GM21447 (cell line): ENCODE data around the gene KLRC4.
"Not testable (repeated sequence)": the region's sequence is repeated elsewhere in the genome, so short reads cannot be mapped to it uniquely, and the experiment has no call there.

ENCODE experiments used
- ATAC-seq: cut with Tn5 transposase; IDR thresholded peaks from one replicate; pipeline ENCODE4 v1.9.1; 2021; ENCODE audit not compliant: unreplicated experiment

The KLRC4 gene

GRCh38 chr12:10409392-10409791 is at the start of gene KLRC4:
Gene KLRC4 (minus strand): TSS chr12:10409757. CDS start chr12:10409575, 182 bp downstream.
- no peak for ATAC-seq

DNA sequence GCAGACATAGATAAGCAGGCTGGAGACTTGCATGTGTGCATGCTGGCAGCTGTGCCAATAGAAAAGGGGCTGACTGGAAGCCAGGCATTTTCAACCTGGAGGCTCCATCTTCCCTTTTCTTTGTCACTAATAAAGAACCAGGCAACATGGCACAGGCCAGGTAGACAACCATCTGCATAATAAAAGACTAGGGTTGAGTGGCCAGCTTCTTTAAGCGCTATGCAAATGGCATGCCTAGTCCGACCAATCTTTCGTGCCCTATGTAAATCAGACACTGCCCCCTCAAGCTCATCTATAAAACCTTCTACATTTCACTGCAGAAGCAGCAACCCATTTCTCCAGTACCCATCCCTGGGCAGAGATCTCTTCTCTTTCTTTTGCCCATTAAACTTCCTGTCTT is 48.2 kb upstream of the KLRC4 start:
- ATAC-seq = no peak

GRCh38 chr12:10456856-10457255 is 47.3 kb upstream of the KLRC4 start:
- no peak for ATAC-seq

DNA sequence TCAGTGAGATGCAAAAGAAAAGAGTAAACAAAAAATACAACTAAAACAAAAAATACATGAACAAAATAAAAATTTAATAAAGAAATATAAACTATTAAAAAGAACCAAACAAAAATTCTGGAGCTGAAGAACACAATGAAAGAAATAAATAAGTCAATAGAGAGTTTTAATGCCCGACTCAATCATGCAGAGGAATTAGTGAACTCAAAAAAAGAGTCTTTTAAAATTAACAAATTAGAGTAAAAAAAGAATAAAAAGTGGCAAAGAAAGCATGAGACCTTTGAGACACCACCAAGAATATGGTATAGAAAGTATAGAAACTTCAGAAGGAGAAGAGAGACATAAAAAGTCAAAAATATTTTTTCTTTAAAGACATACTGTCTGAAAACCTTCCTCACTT is 46.2 kb upstream of the KLRC4 start:
- no peak for ATAC-seq

DNA sequence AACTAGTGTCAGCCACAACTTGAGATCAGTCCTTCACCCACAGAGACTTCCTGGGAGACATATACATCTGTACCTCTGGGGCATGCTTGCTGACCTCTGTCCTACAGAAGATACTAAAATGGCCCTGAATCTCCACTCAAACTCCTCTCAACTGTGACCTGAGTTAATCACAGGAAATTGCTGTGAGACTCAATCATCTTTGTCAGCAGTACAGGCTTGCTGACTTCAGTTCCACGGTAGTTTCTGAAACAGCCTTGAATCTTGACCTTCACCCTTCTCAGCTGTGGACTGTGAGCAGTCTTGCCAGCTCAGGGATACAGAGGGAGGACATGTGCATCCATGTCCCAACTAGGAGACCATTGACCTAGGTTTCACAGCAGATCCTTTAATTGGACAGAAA is 45.0 kb upstream of the KLRC4 start:
- no peak for ATAC-seq

DNA sequence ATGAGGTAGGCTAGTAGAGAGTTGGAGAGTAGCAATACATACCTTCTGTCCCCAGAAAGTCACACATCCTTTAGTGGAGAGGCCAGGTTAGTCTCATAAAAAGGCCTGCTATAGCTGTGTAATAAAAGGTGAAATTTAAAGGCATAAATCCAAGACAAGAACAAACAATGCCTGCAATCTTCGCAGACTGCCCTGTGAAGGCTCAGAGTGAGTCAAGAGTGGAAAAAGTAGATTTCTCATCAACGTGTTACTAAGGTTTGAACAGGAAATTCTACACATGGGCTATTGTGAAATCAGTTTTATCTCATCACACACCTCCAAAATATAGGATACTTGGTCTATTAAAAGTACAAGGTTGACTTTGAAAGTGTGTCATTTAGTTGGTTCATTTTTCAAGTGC is 43.6 kb upstream of the KLRC4 start, which contains the start of gene KLRC1:
TSS of gene KLRC1 (minus strand) at position 222 of the 400 bp plus-strand sequence. CDS start 2,221 bp downstream, outside the sequence.
- no peak for ATAC-seq

GRCh38 chr12:10448236-10448635 is 38.7 kb upstream of the KLRC4 start:
- no peak for ATAC-seq

DNA sequence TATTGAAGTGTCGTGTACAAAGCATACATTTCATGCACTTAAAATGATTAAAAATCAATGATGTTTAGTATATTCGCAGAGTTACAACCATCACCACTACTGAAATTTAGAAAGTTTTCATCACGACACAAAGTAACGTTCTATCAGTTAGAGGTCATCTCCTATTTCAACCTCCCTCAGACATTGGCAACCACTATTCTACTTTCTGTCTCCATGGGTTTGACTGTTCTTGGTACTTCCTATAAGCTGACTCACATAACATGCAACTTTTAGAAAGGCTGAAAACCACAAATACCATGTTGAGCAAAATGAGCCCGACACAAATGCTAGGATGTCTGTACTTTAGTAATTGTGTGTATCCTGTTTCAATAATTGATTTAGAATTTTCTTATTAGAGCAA is 36.5 kb upstream of the KLRC4 start:
- ATAC-seq = not testable (repeated sequence)

DNA sequence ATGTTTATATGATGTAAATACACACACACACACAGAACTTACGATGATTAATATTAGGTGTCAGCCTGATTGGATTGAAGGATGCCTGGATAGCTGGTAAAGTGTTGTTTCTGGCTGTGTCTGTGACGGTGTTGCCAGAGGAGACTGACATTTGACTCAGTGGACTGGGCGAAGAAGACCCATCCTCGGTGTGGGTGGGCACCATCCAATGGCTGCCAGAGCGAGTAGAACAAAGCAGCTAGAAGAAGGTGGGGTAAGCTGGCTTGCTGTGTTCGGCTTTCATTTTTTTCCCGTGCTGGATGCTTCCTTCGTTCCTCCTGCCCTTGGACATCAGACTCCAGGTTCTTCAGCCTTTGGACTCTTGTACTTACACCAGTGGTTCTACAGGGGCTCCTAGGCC is 31.6 kb upstream of the KLRC4 start:
- ATAC-seq = not testable (repeated sequence)

DNA sequence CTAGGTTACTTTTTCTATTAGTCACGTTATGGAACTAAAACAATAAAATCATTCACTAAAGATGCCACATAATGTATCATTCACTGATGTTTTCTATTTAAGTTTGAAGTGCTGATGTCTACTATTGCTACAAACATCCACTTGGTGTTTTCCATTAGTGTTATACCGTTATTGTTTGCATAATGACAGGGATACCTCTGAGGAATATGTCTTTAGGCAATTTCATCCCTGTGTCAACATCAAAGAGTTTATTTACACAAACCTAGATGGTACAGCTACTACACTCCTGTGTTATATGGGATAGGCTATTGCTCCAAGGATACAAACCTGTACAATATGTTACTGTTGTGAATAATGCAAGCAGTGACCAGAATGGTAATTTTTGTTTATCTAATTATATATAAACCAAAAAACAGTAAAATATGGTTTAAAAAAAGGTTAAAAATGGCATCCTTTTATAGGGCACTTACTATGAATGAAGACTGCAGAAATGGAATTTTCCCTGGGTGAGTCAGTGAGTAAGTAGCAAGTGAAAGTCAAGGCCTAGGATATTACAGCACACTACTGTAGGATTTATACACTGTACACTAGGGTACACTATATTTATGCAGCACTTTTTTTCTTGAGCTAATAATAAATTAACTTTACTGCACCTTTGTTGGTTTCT is 30.2 kb upstream of the KLRC4 start:
- not testable (repeated sequence) for ATAC-seq

- not testable (repeated sequence) for ATAC-seq
Observed at GRCh38 chr12:10437601-10438000, 28.0 kb upstream of the KLRC4 start.

- ATAC-seq = not testable (repeated sequence)
Observed at GRCh38 chr12:10435816-10436215, 26.3 kb upstream of the KLRC4 start, which contains the start of gene KLRC2. Gene KLRC2 (minus strand): TSS chr12:10436010. CDS start chr12:10435986, 24 bp downstream.

GRCh38 chr12:10430623-10431022 is 21.1 kb upstream of the KLRC4 start:
- ATAC-seq = not testable (repeated sequence)

- ATAC-seq = not testable (repeated sequence)
Observed at GRCh38 chr12:10425938-10426337, 16.4 kb upstream of the KLRC4 start.

GRCh38 chr12:10424260-10424899 is 14.8 kb upstream of the KLRC4 start:
- ATAC-seq = not testable (repeated sequence)

GRCh38 chr12:10422159-10422558 is 12.6 kb upstream of the KLRC4 start:
- not testable (repeated sequence) for ATAC-seq

GRCh38 chr12:10420334-10420733 is 10.8 kb upstream of the KLRC4 start, which contains the start of gene KLRC3:
Gene KLRC3 (minus strand): TSS chr12:10420595. CDS start chr12:10420550, 45 bp downstream.
- ATAC-seq = not testable (repeated sequence)

- no peak for ATAC-seq
Observed at GRCh38 chr12:10408842-10409241, 715 bp downstream of the KLRC4 start.

- no peak for ATAC-seq
Observed at GRCh38 chr12:10406725-10407124, 2.8 kb downstream of the KLRC4 start.

- no peak for ATAC-seq
Observed at GRCh38 chr12:10405294-10405693, 4.3 kb downstream of the KLRC4 start.

- no peak for ATAC-seq
Observed at GRCh38 chr12:10404798-10405197, 4.8 kb downstream of the KLRC4 start.

DNA sequence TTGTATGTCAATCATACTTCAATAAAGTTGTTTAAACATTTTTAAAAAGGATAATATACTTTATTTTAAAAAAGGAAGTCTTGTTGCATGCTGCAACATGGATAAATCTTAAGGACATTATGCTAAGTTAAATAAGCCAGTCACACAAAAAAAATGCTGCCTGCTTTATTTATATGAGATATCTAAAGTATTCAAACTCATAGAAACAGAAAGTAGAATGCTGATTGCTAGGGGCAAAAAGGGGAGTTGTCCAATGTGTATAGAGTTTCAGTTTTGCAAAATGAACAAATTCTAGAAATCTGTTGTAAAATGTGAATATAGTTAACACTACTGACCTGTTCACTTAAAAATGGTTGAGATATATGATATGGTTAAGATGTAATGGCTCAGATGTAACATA is 8.7 kb downstream of the KLRC4 start:
- ATAC-seq = no peak
